ENCODE data around the gene CER1.

DNA sequence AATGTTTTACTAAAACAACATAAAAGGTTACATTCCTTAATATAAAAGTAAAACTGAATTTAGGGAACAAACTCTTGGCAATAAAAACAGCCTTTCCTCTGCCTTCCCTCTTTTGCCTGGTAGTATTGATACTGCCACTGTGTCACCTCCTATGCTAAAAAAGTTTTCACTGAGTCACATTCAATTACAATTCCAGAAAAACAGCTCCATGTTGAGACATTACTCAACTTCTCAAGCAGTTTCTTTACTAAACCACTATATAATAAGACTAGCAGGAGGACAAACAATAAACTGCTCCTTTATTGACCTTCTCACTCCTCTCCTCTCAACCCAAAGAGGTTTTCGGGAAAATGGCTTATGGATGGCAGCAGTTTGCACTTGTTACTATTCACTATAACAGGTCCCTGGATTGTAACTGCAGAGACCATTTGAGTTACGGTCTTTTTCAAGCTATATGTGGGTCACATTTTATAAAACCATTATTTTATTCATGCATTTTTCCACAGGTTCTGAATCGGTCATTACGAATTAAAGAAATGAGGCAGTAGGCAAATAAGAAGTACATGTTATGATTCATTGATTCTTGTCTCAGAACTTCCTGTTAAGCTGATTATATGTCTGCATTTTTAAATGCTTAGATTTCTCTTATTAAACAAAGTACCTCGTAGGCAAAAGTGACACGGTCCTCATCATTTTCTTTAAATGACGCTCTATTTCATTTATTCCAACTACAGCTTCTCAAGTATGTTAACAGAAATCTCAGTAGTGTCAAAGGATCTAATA lies 31.4 kb downstream of the CER1 start:
- TF ChIP-seq EZH2 (IDR thresholded peaks at IDR 0.05; ENCODE audit: low read length, missing control alignments): no peak
- TF ChIP-seq, protein P1, sequence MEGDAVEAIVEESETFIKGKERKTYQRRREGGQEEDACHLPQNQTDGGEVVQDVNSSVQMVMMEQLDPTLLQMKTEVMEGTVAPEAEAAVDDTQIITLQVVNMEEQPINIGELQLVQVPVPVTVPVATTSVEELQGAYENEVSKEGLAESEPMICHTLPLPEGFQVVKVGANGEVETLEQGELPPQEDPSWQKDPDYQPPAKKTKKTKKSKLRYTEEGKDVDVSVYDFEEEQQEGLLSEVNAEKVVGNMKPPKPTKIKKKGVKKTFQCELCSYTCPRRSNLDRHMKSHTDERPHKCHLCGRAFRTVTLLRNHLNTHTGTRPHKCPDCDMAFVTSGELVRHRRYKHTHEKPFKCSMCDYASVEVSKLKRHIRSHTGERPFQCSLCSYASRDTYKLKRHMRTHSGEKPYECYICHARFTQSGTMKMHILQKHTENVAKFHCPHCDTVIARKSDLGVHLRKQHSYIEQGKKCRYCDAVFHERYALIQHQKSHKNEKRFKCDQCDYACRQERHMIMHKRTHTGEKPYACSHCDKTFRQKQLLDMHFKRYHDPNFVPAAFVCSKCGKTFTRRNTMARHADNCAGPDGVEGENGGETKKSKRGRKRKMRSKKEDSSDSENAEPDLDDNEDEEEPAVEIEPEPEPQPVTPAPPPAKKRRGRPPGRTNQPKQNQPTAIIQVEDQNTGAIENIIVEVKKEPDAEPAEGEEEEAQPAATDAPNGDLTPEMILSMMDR (conservative IDR thresholded peaks at IDR 0.05 in 1 of 2, IDR thresholded peaks at IDR 0.05 in 1 of 2; ENCODE audit: low read depth in 1 of 2, low read length in 2 of 2): no peak
